Retinal pigment epithelial cell (primary cell): ENCODE data around the gene OR5AL1.
"Not testable (repeated sequence)": the region's sequence is repeated elsewhere in the genome, so short reads cannot be mapped to it uniquely, and the experiment has no call there.

ENCODE experiments used
- DNase-seq: peaks from one replicate; pipeline ENCODE4 v3.0.0-alpha.2; 2010; ENCODE audit warnings: low read depth
- H3K4me3 ChIP-seq: 2 replicates; pipeline ENCODE4 v1.5.1; 2011; ENCODE audit warnings: mild to moderate bottlenecking, low read length, control low read depth, moderate library complexity
- CTCF ChIP-seq: conservative IDR thresholded peaks from 2 replicates; pipeline ENCODE4 v1.5.1; 2011; ENCODE audit warnings: low read depth, low read length, control low read depth, inconsistent platforms

OR5AL1 gene

GRCh38 chr11:56412396-56412795 is at the start of gene OR5AL1:
TSS of gene OR5AL1 (plus strand) at chr11:56412696.
- DNase-seq = no peak
- no peak within 1 kb of the TSS for H3K4me3 ChIP-seq
- no peak for TF ChIP-seq CTCF

DNA sequence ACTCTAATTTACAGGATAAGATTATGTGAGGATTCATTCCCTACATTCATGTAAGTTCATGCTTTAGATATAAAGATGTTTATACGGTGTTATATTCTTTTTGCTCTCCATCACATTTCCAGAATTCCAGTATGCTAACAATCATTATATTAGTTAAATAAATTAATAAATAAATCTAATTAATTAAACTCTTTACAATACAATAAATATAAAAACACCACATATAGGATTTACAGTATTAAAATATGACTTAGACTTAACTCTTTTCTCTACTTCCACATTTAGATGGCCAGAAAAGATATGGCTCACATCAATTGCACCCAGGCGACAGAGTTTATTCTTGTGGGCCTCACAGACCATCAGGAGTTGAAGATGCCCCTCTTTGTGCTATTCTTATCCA is 37.2 kb upstream of the OR5AL1 start, which contains the start of gene OR8U1:
Gene OR8U1 (plus strand): TSS at position 301 of the 400 bp plus-strand sequence. CDS start 0 bp downstream, at position 301.
- DNase-seq = no peak
- no peak for TF ChIP-seq CTCF
- no peak within 1 kb of the TSS for H3K4me3 ChIP-seq

GRCh38 chr11:56380120-56380519 is 32.4 kb upstream of the OR5AL1 start:
- no peak overlapping the region for H3K4me3 ChIP-seq
- TF ChIP-seq CTCF = no peak

GRCh38 chr11:56394381-56394780 is 18.1 kb upstream of the OR5AL1 start:
- no peak for DNase-seq
- no peak for TF ChIP-seq CTCF
- H3K4me3 ChIP-seq = no peak overlapping the region

More at GRCh38 chr11:56380120-56380519, 32.4 kb upstream of the OR5AL1 start:
- no peak for DNase-seq

DNA sequence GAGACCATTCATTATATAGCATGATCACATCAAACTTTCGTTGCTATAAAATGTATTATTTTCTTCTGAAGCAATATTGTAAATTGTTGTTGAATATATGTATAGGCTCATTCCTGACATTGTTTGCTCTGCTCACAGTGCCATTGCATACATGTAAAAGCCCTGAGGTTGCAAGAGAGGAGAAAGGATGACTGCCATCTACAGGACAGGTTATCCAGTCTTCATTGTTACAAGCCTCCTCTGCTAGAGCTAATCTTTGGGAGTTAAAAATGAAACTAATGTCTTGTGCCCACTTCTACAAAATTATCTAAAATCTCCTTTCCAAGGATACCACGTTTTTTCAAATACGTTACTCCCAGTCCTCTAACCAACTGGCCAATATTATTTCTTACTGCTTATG is 16.4 kb upstream of the OR5AL1 start:
- no peak for DNase-seq
- TF ChIP-seq CTCF = no peak
- H3K4me3 ChIP-seq = no peak overlapping the region

DNA sequence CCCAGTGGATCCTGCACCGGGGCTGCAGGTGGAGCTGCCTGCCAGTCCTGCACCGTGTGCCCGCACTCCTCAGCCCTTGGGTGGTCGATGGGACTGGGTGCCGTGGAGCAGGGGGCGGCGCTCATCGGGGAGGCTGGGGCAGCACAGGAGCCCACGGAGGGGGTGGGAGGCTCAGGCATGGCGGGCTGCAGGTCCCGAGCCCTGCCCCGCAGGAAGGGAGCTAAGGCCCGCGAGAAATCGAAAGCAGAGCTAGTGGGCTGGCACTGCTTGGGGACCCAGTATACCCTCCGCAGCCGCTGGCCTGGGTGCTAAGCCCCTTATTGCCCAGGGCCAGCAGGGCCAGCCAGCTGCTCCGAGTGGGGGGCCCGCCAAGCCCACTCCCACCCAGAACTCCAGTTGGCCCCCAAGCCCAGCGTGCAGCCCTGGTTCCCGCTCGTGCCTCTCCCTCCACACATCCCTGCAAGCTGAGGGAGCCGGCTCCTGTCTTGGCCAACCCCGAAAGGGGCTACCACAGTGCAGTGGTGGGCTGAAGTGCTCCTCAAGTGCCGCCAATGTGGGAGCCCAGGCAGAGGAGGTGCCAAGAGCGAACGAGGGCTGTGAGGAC is 10.5 kb upstream of the OR5AL1 start:
- H3K4me3 ChIP-seq, DNase-seq: not testable (repeated sequence)

DNA sequence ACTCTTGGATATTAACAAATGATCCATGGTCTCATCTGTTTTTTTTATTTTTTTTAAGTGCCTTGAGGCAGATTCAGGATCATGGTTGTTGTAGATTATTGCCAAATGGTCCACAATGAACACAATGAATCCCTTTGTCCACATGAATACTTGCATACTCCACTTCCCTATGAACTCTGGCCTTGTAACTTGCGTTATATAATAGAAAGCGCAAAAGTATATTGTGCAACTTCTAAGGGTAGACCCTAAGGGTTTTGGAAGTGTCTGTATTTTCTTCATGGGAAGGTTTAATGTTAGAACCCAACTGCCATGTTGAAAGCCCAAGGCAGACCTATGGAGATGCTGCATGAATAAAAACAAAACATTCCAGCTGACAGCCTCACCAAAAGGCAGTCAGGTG is 8.1 kb upstream of the OR5AL1 start:
- no peak for TF ChIP-seq CTCF
- DNase-seq = no peak
- no peak overlapping the region for H3K4me3 ChIP-seq
